Fibroblast of skin of left quadriceps (primary cell): ENCODE data around the gene CCNQ.

Experiments
- DNase-seq, 2 experiments: peaks; one replicate each; pipeline ENCODE4 v3.0.0-alpha.2; 2013; ENCODE audit warnings: low read depth in 2 of 2

CCNQ gene

DNA sequence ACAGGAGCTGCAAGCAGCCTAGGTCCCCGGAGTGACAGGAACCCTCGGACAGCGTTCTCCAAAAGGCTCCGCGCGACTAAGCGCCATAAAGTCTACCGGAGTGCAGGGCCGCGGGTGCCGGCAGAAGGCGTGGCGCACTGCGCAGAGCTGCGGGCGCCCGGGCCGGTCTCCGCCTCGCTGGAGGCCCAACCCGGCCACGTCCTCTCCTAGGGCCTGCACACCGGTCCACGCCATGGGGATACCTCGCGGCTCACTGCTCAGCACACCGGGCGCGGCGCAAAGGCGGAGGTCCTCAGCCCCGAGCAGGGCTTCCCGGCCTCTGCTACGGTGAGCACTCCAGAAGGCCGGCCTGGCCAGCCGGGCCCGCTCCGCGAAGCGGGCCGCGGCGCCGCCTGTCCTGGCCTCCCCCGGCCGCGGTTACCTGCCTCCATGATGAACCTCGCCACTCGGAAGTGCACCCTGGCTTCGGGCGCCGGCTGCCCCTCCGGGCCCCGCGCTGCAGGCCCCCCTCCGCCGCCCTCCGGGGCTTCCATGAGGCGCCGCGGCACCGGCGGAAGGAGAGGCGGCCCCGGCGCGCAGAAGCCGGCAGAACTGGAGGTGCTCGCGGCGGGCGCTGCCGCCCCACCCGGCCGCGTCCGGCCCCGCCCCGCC, at the start of gene CCNQ:
CCNQ (minus strand) TSS at position 599 of the 651 bp plus-strand sequence; CDS start at position 533, 66 bp downstream.
- DNase-seq, result no peak

DNA sequence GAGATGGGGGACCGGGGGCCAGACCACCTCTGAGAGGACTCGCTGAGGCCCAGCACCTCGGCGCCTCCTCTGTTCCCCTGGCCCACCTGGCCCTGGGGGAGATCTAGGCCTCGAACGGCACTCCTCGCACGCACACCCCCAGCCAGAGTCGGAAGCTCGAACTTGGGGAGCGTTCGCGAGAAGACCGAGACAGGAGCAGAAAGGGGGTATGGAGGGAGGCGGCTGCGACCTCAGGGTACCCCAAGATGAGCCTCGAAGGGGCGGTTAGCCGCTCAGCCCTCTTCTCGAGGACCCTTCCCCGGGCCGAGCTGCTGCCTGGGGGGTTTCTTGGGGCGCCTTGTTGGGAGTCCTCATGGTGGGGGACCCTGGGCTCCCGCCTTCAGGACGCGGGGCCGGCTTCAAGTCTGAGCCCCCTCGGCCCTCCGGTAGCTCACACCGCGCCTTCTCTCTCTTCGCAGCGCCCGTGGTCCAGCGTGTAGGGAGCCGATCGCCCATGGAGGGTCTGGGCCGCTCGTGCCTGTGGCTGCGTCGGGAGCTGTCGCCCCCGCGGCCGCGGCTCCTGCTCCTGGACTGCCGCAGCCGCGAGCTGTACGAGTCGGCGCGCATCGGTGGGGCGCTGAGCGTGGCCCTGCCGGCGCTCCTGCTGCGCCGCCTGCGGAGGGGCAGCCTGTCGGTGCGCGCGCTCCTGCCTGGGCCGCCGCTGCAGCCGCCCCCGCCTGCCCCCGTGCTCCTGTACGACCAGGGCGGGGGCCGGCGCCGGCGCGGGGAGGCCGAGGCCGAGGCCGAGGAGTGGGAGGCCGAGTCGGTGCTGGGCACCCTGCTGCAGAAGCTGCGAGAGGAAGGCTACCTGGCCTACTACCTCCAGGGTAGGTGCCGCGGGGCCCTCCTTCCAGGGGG, 48.8 kb upstream of the CCNQ start:
- no peak for DNase-seq

DNA sequence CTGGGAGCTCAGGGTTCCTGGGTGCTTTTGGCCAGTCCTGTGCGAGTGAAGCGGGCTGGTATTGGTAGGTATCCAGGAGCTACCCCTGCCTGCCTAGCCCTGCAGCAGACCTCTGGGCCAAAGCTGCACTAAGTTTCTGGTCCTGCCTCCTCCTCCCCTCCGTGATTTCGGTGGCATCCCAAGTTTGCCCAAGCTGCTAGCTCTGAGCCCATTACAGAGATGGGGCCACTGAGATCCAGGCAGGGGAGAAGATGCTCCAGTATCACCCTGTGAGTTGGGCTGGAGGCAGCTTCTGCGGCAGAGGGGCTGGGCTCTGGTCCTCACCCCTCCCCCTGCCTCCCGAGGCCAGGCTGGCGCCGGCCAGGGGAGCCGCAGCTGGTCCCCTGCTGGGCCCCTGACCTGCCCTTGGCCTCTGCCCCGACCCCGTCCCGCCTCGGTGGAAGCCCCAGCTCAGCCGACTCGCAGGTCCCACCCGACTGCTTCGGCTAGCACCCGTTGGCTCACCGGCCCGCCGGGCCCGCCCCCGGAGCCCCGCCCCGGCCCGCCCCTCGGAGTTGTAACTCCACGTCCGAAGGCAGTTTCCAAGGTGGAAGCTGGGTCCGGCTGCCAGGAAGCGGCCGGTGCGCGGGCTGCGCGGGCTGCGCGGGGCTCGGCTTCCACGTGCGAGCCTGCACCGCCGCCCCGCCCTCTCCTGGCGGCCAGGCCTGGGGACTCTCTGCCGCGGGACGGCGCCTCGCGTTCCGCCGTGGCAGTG, 47.9 kb upstream of the CCNQ start, which contains the start of gene DUSP9:
DUSP9 (plus strand) TSS at position 584 of the 754 bp plus-strand sequence. CDS start 751 bp downstream, outside the sequence.
- DNase-seq, result no peak

DNA sequence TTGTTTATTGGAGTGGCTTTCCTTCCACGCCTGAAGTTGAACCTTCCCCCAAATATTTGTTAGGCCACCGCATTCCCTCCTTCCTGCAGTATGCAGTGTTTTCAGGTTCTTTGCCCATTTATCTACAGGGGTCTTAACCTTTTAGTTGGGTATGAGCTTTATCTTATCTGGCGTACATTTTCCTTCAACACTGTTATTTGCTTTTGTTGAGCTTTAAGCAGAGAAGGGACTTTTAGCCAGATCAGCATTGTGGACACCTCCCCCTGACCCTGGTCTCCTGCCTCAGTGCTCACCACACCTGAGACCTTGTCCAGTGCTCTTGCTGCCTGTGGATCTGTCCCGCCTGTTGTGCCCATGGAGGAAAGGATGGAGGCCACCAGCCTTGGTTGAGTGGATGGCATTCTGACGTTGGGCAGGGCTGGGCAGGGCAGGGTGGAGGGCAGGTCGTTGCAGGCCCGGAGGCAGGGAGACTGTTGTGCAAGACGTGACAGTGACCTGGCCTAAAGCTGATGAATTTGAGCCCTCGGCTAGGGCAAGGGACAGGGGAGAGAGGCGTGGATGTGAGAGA, 47.1 kb upstream of the CCNQ start:
- no peak for DNase-seq

DNA sequence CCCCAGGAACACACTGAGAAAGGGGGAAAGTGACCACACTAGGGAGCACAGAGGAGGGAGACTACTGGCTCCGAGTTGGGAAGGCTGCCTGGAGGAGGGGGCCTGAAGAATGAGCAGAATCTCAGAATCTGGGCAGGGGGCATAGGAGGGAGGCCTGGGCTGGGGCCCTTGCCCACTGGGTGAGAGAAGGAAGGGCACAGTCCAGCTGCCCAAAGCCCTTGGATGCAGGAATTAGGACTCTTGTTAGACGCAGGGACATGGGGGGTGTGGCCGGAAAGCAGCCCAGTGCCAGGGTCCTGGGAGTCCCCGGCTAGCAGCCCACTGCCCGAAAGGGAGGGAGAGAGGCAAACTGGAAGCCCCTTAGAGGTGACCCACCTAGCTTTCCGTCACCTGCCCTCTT, 46.2 kb upstream of the CCNQ start:
- no peak for DNase-seq

DNA sequence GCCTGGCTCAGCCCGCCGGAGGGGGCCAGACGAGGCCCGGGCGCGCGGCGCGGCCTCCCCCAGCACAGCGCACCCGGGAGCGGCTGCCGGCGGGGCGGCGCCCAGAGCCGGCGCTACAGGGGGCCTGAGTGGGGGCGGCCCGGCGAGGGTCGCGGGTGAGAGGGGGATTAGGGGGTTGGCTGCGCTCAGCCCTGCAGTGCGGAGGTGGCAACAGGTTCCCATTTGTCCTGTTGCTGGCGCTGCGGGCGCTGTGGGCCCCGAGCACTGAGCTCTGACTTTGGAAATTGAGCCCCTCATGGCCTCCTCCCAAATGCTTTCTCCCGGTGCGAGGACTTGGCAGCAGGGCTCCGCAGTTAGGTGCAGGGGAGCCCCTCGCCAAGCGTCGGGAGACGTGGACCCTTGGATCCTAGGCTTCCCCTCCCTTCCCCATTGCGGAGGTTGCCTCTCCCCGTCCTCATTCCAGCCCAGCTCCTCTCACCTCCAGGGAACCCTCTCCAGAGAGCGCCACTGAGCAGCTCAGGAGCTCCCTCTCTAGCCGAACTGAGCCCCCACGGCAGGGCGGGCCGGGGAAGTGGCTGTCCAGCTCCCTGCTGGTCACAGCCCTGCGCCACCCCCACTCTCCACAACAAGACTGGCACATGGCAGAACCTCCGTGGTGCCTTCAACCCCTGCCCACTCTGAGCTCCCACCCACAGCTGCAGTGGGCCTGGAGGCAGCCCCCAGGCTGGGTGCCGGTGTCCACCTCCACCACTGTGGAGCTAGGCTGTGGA, 45.6 kb upstream of the CCNQ start:
- DNase-seq, result no peak

DNA sequence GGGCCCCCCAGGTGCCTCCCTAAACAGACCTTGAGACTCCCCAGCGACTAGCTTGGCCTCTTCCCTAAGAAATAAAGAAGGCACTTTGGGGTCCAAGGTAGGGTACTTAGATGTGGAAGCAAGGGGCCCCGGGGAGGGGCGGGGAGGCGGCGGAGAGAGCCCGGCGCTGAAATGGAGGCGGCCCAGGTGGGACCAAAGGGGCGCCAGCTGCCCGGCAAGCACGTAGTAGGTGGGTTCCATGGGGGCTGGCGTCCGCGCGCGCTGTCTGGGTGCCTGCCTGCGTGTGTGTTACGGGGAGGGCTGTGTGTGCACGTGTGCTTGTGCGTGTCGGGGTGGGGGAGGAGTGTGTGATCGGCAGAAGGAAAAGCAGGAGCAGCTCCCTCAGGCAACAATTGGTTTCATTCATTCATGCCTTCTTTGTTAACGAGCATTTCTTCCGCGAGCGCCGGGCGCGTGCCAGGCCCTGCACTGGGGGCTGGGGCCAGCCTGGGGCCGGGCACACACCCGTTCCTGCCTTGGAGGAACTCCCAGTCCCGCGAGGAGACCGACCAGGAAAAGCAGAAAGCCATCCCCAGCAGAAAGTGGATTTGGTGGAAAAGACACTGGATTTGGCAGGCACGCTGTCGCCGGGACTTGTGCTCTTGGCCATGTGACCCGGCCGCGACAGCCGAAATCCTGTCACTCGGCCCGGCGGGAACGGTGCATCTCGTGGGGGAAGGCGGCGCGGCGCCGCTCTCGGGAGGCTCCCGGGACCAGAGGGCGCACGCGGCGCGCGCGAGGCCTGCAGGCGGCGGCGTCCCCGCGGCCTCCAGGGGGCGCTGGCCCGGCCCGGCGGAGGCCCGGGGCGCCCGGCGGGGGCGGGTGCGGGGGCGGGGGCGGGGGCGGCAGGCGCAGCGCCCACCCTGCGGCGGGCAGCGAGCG, 44.8 kb upstream of the CCNQ start:
- DNase-seq, result no peak

DNA sequence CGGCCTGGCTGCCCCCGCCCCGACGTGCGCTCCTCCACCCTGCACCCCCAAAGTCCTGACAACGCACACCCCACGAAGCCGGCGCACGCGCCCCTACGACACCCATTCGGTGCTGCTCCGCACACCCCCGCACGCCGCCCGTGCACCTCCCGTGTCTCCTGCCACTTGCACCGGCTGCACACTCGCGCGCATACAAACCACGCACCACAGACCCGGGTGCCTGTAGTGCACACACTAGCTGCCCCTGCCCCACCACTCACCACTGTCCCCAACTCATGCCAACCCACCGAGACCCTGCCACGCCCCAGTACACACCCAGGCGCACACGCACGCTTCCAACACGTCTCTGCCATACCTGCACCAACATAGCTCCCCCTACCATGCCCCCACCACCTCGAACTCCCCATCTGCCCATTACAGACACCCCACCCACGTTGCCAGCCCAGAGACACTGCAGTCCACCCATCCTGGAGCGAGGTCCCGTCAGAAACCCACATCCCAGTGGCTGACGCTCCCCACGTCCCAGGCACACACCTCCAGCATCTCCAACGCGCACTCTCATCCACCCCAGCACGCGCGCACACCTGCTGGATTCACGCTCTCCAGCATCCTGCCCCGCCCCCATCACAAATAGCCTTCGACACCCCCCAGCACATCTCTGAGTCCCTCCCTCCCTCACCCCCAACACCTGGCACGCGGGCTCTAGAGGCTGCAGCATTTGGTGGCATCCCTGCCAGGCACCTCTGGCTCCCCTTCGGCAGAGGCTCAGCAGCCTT, 43.9 kb upstream of the CCNQ start:
- no peak for DNase-seq

DNA sequence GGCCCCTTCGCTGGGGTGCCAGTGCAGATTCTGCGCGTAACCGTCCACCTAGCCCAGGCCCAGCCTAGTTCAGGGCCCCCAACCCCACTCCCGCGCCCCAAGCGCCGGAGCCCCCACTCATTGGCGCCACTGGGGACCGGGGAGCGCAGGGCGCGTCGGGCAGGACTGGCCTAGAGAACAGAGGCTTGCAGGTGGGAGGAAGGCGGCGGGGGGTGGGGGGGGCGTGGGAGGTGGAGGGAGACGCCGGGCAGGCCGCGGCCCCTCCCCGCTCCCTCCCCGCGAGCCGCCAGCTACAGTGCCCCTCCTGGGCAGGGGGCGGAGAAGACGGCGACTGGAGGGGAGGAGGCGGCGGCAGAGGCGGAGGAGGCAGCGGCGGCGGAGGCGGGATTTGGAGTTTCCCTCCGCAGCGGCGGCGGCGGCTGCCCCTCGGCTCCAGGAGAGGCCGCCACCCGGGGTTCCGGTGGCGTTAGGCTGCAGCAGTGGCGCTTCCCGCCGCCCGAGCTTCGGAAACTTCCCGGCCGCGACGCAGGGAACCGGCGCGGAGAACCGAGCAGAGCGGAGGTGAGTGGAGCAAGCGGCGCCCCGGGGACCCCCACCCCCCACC, 43.2 kb upstream of the CCNQ start:
- DNase-seq, result no peak

DNA sequence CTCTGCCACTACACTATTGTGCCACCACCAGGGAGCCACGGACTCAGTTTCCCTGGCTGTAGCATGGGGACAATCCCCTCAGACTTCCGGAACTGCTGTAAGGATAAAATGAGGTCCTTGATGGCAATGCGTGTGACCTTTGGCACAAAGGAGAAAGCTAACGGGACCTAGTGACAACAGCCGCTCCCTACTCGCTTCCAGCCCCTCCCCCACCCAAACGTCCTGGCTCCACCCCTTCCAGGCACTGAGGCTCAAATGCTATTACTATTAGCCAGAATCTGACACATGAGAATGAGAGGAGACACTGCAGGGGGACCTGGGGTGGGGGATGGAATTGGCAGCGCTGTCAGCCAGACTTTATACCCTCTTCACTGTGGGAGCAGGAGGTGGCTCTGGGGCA, 42.7 kb upstream of the CCNQ start:
- no peak for DNase-seq

DNA sequence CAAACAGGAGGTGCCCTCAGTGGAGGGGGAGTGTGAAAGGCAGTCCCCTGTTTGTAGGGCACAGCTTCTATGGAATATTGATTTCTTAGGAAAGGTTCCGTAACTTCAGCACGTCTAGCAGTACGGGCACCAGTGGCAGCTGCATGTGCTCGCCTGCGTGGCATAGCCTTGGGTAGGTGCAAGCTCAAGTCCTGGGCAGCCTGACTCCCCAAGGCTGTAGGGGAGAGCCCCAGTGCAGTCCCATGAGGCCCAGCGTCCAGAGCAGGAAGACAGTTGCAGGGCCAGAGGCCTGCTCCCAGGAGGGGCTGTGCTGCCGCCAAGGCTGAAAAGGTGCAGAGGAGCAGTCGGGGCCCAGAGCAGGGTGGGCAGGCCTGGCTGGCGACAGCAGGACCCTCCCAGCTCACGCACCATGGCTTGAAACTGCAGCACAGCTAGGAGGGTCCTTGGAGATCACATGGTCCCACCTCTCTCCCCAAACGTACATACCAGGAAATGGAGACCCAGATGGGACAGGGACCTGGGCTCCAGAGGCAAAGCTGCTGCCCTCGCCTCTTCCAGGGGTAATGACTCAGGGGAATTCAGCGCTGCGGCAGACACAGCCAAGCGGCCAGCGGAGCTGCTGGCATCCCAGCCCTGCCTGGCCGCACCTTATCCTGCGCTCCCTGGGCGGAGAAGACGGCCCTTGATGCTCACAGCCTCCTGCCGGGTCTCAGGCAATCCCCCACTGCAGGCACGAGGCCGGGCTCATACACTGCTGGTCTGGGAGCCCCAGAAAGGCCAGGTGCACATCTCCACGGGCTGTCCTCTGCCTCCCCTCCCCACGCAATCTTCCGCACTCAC, 42.0 kb upstream of the CCNQ start:
- DNase-seq, result no peak

DNA sequence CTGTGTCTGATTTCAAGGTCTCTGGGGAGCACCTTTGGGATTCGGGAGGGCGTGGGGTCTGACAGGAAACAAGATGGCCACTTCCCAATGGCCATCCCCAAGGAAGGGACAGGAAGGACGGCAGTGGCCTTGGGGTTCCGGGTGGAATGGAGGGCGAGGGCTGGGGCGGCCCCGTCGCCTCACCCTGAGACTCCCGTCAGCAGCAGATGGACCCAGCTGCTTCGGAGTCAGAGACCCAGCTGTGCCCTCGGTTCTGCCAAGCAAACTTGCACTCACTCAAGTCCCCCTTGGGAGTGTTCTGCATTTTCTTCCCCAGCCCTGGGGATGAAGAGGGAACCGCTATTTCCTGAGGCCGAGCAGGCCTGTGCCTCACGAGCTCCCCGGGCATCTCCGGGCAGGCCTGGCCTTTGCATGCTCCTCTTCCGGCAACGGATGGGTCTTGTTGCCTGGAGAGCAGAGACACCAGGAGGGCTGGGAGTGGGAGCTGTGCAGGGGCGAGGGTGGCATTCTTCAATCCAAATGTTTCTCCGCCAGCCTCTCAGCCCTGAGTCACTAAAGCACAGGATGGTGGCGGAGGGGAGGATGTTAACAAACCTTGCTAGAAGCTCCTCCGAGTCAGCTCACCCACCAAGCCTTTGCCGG, 41.2 kb upstream of the CCNQ start:
- no peak for DNase-seq

DNA sequence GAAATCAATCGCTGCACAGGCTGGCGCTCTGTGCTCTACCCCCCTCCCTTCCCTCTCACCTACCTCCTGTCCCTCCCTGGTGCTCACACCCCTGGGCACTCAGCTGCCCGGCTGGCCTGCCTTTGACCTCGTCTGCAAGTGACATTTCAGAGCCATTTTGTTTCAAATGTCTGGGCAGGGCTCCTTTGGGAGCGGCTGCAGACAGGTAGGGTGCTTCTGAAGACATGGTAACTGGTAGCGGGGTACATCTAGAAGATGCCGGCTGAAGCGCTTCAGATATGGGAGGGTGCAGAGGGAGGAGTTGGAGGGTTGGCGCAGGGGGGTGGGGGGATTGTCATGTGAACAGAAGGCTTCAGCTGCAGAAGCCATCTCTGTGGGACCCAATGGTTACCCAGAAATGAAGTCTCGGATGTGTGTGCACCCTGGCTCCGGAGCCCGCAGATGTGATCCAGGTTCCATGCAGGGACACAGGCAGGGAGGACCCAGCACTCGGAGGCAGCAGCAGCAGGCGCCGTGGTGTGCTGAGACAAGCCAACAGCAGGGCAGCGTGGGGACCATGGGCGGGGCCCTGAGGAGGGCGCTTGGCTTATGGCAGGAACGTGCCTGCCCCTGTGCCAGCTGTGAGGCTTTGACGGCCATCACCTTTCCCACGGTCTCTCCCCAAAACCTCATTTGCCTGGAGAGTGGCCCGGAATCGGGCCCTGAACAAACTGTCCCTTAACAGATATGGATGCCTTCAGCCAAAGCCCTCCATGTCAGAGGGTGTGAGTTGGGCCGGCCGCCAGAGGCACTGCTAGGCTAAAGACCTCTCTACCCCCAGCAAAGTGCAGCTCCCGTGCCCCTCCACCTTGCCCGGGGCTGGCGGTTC, 40.5 kb upstream of the CCNQ start:
- DNase-seq, result no peak

DNA sequence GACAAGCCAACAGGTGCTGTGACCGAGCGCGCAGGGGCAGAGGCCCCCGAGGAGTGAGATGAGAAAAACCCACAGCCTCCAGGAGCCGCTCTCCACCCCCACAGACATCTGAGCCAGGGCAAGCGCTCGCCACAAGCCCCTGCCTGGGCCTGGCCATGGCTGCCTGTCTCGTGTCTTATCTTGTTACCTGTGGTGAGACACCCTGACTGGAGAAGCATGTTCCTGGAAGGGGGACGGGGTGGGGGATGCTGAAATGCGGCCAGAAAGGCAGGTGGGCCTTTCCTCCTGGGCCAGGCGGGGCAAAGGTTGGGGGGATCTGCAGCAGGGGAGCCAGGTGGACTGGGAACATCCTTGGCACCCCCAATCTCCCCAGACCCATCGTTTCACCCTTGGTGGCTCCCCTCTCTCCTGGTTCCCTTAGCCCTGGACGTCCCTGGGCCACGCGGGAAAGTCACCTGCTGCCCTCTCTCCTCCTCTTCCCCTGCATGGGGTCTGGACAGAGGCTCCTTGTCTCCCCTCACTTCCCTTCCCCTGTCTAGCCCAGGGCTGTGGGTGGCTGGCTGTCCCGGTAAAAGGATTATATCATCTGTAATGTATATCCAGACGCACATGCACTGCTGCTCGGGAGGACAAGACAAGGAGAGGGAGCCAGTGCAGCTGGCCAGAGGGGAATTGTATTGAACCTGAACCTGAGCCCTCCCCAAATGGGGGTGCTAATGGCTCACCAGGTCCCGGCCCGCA, 39.7 kb upstream of the CCNQ start:
- DNase-seq, result no peak

DNA sequence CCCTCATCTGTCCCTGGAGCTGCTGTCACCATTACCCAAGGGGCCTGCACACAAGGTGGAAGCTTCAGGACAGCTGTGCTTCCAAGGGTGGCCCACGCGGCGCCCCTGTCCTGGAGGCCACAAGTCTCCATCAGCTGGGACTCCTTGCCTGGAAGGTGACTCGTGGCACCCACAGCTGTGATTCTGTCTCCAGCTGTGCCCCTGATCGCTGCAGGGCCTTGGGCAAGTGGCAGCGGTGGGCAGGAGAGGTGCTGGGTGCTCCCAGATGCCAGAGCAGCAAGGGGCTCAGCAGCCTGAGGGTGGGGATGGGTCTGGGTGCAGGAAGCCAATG, 39.1 kb upstream of the CCNQ start:
- no peak for DNase-seq
